ENCODE data around the gene LGI4.
"Not testable (repeated sequence)": the region's sequence is repeated elsewhere in the genome, so short reads cannot be mapped to it uniquely, and the experiment has no call there.

LGI4 gene

DNA sequence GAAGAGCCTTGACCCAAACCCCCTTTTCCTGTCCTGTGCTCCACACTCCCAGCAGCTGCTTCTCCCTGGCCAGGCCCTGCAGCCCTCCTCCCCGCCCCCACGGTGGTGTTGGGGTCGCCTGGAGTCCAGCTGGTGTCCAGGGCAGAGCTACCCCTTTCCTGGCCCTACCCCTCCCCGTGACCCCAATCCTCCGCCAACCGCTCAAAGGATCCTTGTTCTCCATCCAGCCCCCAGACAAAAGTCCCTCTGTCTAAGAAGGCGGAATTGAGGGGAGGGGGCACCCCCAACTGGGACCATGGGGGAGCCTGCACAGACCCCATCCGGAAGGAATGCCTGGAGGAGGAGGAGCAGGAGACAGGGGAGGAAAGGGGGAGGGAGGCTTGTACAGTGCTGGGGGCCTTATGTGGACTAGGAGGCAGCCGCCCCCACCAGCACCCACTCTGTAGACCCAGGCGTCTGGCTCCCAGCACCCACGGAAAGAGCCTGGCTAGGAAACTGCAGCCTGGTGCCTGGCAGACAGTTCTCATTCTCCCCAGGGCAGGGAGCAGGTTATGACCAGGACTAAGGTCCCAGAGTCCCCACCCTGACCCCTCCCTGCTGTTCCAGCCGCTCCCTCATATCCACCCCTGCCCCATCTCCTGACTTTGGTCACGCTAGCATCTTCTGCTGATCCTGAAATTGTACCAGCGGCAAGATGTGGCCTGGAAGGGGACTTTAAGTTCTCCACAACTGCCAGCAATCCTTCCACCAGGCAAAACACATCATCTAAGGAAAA lies 19.5 kb downstream of the LGI4 start, which contains the start of gene FXYD3:
Gene FXYD3, plus strand, starts transcription at position 647 of the 775 bp plus-strand sequence. CDS start 3,554 bp downstream, outside the sequence.
- peaks cover 3% of the 10 kb centered on the region for H3K27me3 Mint-ChIP-seq
- no peaks in the 10 kb centered on the region for H3K9me3 Mint-ChIP-seq (ENCODE audit: low read depth)
- no peak within 1 kb of the TSS for H3K4me3 Mint-ChIP-seq
- no peaks in the 10 kb centered on the region for H3K36me3 Mint-ChIP-seq
- H3K27ac Mint-ChIP-seq, result peak within 1 kb of the TSS; percentile 16
- H3K4me1 Mint-ChIP-seq (ENCODE audit: low read depth), result peaks cover 9% of the 10 kb centered on the region

DNA sequence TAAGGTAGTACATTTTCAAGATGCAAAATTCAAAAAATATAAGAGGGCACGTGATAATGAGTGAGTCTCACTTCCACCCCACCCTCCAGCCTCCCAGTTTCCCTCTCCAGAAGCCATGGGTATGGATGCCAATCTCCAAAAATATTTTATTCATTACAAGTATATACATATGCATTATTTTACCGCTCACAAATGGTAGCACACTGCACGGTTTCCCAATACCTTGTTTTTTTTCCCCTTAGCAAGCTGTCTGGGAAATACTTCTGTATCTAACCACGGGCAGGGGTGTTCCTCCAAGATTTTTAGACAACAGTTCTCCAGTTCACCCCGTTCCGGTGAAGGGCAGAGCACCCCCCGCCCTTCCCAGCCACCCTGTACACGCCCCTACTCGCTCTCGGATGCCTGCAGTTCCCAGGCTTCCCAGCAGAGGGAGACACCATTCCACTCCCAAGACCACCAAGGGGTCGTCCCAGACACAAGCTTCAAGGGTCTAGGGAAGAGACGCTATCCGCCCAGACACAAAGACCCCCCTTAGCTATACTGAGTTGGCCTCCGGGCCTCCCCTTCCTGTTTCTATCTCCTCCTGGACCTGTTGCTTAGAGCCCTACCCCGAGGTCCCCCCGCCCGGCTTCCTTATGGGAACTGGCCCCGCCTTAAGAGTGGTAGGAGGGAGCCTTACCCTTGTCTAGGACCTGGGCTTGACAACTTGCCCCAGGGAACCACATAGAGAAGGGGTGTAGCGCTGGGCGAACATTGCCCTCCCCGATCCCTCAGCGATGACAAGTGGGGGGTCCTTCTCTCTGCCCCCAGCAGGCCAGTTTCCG lies 20.3 kb downstream of the LGI4 start:
- H3K9me3 Mint-ChIP-seq (ENCODE audit: low read depth), result no peaks in the 10 kb centered on the region
- peaks cover 3% of the 10 kb centered on the region for H3K27me3 Mint-ChIP-seq
- no peak overlapping the region for H3K4me3 Mint-ChIP-seq
- H3K27ac Mint-ChIP-seq, result no peak overlapping the region
- H3K36me3 Mint-ChIP-seq, result no peaks in the 10 kb centered on the region
- H3K4me1 Mint-ChIP-seq (ENCODE audit: low read depth), result peaks cover 9% of the 10 kb centered on the region

DNA sequence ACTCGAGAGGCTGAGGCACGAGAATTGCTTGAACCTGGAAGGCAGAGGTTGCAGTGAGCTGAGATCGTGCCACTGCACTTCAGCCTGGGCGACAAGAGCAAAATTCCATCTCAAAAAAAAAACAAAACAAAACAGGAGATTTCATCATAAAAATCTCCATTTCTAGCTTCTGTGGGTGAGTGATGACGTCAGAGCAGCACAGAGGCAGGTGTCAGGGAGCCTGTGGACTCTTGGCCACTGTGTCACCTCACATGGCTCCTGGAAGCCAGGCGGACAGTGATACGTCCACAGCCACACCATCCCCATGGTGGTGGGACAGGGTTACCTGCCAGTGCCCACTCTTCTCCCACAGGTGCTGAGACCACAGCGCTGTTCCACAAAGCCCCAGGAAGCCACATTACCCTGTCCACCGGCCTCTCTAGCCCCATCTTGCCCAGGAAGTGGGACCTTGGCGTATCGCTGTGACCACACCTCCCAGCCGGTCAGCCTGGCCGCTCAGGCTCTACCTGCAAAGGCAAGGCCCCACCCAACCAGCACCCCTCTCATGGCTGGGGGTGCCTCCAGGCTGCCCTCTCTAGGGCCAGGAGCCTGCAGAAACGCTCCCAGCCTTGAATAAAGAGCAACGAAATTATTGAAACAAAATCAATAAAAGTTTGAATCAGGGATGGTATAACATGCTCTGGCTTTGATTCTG lies 21.7 kb downstream of the LGI4 start:
- Mint-ChIP-seq H3K27ac (no peak overlapping the region), H3K4me3 (no peak overlapping the region), H3K9me3 (ENCODE audit: low read depth) (no peaks in the 10 kb centered on the region), H3K36me3 (no peaks in the 10 kb centered on the region), H3K4me1 (ENCODE audit: low read depth) (peaks cover 9% of the 10 kb centered on the region), H3K27me3 (peaks cover 3% of the 10 kb centered on the region)

DNA sequence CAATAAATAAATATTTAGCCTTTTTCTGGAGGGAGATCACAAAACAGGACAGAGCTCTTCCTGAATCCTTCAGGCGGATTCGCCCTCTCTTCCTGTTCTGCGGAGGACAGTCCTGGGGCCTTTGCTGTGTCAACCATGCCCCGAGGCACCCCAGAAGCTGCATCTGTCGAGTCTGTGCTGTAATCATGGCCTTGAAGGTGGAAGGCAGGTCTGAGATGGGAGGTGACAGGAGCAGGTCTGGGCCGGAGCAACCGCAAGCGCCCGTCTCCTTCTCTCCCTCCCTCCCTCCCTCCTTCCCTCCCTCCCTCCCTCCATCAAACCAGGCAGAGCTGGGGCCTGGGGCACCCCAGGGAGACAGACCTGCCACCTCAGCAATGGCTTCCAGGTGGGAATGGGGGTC lies 23.9 kb downstream of the LGI4 start:
- Mint-ChIP-seq H3K4me1 (ENCODE audit: low read depth) (peaks cover 6% of the 10 kb centered on the region), H3K36me3 (no peaks in the 10 kb centered on the region), H3K27ac (no peak overlapping the region), H3K4me3 (no peak overlapping the region), H3K9me3 (ENCODE audit: low read depth) (no peaks in the 10 kb centered on the region), H3K27me3 (peaks cover 3% of the 10 kb centered on the region)

DNA sequence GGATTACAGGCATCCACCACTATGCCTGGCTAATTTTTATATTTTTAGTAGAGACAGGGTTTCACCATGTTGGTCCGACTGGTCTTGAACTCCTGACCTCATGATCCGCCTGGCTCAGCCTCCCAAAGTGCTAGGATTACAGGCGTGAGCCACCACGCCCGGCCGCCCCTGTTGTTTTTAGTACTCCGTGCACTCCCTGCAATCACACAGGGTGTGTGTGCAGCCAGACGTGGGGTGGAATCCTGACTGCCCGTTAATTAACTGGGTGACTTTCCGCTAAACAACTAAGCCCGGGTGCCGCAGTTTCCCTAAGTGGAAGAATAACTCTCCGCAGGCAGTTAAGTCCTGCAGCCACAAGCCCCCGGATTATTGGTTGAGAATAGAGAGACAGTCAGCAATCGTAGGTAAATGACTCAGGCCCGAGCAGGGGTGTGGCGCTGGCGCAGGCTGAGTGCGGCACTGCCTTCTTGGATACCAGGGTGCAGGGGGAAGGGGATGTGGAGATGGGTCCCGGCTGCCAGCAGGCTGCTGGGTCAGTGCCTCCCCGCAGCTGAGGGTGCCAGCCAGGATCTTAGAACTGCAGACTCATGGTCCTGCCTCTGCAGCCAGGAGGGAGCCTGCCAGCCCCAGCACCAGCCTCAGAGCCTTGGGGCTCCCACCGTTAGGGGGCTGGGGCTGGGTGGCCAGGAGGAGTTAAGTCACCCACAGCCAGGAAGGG lies 25.3 kb downstream of the LGI4 start:
- Mint-ChIP-seq H3K27ac (no peak overlapping the region), H3K27me3 (peaks cover 3% of the 10 kb centered on the region), H3K36me3 (no peaks in the 10 kb centered on the region), H3K9me3 (ENCODE audit: low read depth) (no peaks in the 10 kb centered on the region), H3K4me3 (no peak overlapping the region), H3K4me1 (ENCODE audit: low read depth) (peaks cover 3% of the 10 kb centered on the region)

DNA sequence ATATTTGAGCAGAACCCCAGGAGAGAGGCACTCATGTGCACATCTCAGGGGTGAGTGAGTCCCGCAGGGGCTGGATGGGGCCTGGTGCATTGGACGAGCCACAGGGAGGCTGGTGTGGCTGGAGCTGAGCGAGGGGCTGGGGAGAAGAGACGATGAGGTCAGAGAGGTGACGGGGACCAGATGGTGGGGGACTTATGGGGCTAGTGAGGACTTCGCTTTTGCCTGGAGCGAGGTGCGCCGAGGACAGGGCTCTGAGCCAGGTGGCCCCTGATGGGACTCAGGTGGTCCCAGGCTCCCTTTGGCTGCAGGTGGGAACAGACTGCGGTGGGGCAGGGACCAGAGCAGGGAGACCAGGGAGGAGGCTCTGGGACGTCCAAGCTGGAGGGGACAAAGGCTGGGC lies 26.1 kb downstream of the LGI4 start:
- Mint-ChIP-seq H3K4me3 (no peak overlapping the region), H3K27me3 (peaks cover 3% of the 10 kb centered on the region), H3K27ac (no peak overlapping the region), H3K4me1 (ENCODE audit: low read depth) (no peaks in the 10 kb centered on the region), H3K36me3 (no peaks in the 10 kb centered on the region), H3K9me3 (ENCODE audit: low read depth) (no peaks in the 10 kb centered on the region)

DNA sequence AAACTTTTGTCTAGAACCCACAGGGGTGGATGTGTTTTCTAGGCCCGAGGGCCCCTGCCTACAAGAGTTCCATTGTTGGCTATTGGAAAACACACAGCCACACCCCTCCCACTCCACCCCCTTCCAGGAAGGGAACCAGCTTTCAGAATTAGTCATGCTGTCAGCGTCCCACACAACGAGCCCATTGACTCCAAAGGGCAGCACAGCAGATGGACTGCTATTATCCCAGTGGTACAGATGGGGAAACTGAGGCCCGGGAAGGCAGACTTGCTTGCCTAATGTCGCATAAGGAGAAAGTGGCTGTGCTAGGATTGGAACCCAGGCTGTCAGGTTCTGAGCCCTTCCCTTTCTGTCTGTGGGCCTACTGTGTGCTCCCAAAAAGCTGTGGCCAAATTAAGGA lies 27.3 kb downstream of the LGI4 start:
- H3K36me3 Mint-ChIP-seq, result no peaks in the 10 kb centered on the region
- no peak overlapping the region for H3K4me3 Mint-ChIP-seq
- H3K27ac Mint-ChIP-seq, result no peak overlapping the region
- H3K4me1 Mint-ChIP-seq (ENCODE audit: low read depth), result no peaks in the 10 kb centered on the region
- H3K9me3 Mint-ChIP-seq (ENCODE audit: low read depth), result no peaks in the 10 kb centered on the region
- H3K27me3 Mint-ChIP-seq, result peaks cover 3% of the 10 kb centered on the region

DNA sequence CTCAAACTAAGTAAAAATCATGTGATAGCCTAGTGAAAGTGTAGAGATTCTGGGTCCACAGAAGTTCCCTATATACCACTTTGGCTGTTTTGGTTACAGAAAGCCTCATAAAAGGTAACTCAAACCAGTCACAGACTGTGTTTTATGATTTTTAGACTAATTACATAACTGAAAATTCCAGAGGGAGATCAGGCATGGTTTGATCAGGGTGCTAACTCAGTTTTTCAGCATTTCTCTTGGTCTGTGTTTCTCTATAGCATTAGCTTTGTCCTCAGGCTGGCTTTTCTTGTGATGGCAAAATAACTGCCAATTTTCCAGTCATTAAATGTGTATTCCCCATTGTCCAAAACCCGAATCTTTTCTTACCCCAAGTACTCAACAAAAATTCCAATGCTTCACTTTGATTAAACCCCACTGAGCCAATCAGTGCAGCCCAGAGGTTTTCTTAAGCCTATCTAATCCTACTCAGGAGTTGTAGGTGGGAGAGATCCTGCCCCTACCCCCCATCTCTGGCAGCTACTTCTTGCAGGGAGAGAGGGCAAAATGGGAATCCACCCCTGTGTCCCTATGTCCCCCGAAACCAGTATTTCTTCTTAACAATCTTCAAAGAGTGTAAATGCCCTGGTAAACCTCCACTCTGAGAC lies 27.8 kb downstream of the LGI4 start:
- peaks cover 3% of the 10 kb centered on the region for H3K27me3 Mint-ChIP-seq
- H3K9me3 Mint-ChIP-seq (ENCODE audit: low read depth), result no peaks in the 10 kb centered on the region
- H3K4me1 Mint-ChIP-seq (ENCODE audit: low read depth), result no peaks in the 10 kb centered on the region
- no peaks in the 10 kb centered on the region for H3K36me3 Mint-ChIP-seq
- H3K27ac Mint-ChIP-seq, result no peak overlapping the region
- no peak overlapping the region for H3K4me3 Mint-ChIP-seq

DNA sequence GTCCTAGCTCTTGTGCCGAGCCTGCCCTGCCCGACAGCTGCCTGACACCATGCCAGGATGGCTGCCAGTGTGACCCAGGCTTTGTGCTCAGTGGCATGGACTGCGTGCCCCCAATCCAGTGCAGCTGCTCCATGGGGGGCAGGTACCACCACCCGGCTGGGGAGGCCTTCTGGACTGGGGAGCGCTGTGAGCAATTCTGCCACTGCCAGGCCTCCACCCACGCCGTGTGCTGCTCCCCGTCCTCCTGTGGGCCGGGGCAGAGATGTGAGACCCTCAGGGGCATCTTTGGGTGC lies 28.6 kb downstream of the LGI4 start:
- Mint-ChIP-seq H3K27me3 (peaks cover 3% of the 10 kb centered on the region), H3K4me3 (no peak overlapping the region), H3K36me3 (no peaks in the 10 kb centered on the region), H3K27ac (no peak overlapping the region), H3K4me1 (ENCODE audit: low read depth) (no peaks in the 10 kb centered on the region), H3K9me3 (ENCODE audit: low read depth) (no peaks in the 10 kb centered on the region)

DNA sequence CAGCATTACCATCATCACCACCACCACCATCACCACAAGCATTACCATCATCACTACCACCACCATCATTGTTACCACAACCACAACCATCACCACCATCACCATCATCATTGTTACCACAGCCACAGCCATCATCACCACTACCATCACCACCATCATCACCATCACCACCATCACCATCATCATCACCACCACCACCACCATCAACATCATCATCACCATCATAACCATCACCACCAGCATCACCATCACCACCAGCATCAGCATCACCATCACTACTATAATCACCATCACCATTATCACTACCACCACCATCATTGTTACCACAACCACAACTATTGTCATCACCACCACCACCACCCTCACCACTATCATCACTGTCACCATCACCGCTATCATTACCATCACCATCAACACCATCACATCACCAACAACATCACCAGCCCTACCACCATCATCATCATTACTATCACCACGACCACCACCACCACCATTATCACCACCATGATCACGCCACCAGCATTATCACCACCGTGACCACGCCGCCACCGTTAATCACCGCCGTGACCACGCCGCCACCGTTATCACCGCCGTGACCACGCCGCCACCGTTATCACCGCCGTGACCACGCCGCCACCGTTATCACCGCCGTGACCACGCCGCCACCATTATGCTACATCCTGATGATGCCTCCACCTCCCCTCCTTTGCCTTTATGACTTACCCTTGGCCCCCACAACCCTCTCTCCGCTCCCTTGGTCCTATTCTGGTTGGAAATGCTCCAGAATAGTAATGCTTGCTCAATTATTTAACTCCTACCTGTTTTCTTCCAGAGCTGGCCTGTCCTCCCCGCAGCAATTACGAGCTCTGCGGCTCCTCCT lies 29.2 kb downstream of the LGI4 start:
- Mint-ChIP-seq H3K27me3 (peaks cover under 1% of the 10 kb centered on the region), H3K4me1 (ENCODE audit: low read depth) (no peaks in the 10 kb centered on the region), H3K4me3 (no peak overlapping the region), H3K9me3 (ENCODE audit: low read depth) (no peaks in the 10 kb centered on the region), H3K27ac (no peak overlapping the region), H3K36me3 (no peaks in the 10 kb centered on the region)

DNA sequence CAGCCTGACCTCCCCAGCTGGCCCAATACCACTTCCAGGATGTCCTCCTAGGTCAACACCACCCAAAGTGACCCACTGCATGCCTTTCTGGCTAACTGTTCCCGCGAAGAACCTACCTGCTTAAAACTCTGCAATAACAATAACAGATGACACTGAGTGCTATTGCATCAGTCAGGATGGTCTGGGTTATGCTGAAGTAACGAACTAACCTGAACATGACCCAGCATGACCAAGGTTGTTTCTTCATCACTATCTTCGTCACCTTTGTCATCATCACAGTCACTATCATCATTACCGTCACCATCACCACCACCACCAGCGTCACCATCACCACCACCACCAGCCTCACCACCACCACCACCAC lies 29.8 kb downstream of the LGI4 start:
- Mint-ChIP-seq H3K27ac (no peak overlapping the region), H3K27me3 (no peaks in the 10 kb centered on the region), H3K4me3 (no peak overlapping the region), H3K4me1 (ENCODE audit: low read depth) (no peaks in the 10 kb centered on the region), H3K9me3 (ENCODE audit: low read depth) (no peaks in the 10 kb centered on the region), H3K36me3 (no peaks in the 10 kb centered on the region)

DNA sequence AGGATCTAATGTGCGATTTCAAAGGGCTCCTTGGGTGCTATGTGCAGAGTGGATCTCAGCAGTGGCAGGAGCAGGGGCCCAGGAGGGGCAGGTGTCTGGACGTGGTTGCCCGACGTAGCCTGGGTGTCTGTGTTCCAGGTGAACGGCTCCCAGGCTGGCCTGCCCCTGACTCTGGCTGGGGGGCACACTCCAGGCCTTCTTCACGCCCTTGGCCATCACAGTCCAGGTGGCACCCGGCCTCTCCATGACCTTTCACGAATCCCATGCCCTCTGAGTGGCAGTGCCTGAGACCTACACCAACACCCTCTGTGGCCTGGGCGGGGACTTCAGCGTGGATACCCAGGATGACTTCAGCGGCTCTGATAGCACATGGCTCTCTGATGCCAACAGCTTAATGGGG lies 30.5 kb downstream of the LGI4 start:
- H3K27me3 Mint-ChIP-seq, result no peaks in the 10 kb centered on the region
- no peaks in the 10 kb centered on the region for H3K4me1 Mint-ChIP-seq (ENCODE audit: low read depth)
- no peaks in the 10 kb centered on the region for H3K36me3 Mint-ChIP-seq
- H3K4me3 Mint-ChIP-seq, result no peak overlapping the region
- no peaks in the 10 kb centered on the region for H3K9me3 Mint-ChIP-seq (ENCODE audit: low read depth)
- H3K27ac Mint-ChIP-seq, result no peak overlapping the region

DNA sequence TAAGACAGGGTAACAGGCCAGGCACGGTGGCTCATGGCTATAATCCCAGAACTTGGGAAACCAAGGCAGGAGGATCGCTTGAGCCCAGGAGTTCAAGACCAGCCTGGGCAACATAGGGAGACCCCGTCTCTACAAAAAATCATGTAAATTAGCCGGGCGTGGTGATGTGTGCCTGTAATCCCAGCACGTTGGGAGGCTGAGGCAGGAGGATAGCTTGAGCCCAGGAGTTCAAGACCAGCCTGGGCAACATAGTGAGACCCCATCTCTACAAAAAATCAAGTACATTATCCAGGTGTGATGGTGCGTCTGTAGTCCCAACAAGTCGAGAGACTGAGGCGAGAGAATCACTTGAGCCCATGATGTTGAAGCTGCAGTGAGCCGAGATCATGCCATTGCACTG lies 31.2 kb downstream of the LGI4 start:
- not testable (repeated sequence) for H3K27me3 Mint-ChIP-seq; H3K4me3 Mint-ChIP-seq; H3K4me1 Mint-ChIP-seq (ENCODE audit: low read depth); H3K36me3 Mint-ChIP-seq; H3K27ac Mint-ChIP-seq; H3K9me3 Mint-ChIP-seq (ENCODE audit: low read depth)

DNA sequence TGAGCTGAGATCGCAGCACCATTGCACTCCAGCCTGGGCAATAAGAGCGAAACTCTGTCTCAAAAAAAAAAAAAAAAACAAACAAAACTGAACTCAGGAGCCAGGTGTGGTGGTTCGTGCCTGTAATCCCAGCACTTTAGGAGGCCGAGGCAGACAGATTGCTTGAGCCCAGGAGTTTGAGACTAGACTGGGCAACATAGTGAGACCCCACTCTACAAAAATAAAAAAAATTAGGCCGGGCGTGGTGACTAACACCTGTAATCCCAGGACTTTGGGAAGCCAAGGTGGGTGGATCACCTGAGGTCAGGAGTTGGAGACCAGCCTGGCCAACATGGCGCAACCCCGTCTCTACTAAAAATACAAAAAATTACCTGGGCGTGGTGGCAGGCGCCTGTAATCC lies 32.9 kb downstream of the LGI4 start:
- not testable (repeated sequence) for H3K4me3 Mint-ChIP-seq; H3K27me3 Mint-ChIP-seq; H3K27ac Mint-ChIP-seq; H3K9me3 Mint-ChIP-seq (ENCODE audit: low read depth); H3K4me1 Mint-ChIP-seq (ENCODE audit: low read depth); H3K36me3 Mint-ChIP-seq
